ENCODE measurements around the gene KCNJ3.

KCNJ3 gene

GRCh38 chr2:154707994-154708575 lies 9.6 kb downstream of the KCNJ3 start:
- no peak for DNase-seq

GRCh38 chr2:154709215-154709614 lies 10.7 kb downstream of the KCNJ3 start:
- no peak for DNase-seq

GRCh38 chr2:154710078-154710477 lies 11.6 kb downstream of the KCNJ3 start:
- DNase-seq = no peak

GRCh38 chr2:154710685-154711084 lies 12.2 kb downstream of the KCNJ3 start:
- DNase-seq = no peak

- DNase-seq = no peak
These were observed 15.2 kb downstream of the KCNJ3 start for GRCh38 chr2:154713675-154714074.

GRCh38 chr2:154720651-154721050 lies 22.2 kb downstream of the KCNJ3 start:
- no peak for DNase-seq

GRCh38 chr2:154724194-154724797 lies 25.8 kb downstream of the KCNJ3 start:
- DNase-seq = no peak

- no peak for DNase-seq
These were observed 41.9 kb downstream of the KCNJ3 start for GRCh38 chr2:154740361-154740760.

GRCh38 chr2:154758871-154759270 lies 60.4 kb downstream of the KCNJ3 start:
- no peak for DNase-seq

- DNase-seq = no peak
These were observed 64.1 kb downstream of the KCNJ3 start for GRCh38 chr2:154762638-154763037.

- no peak for DNase-seq
These were observed 73.3 kb downstream of the KCNJ3 start for GRCh38 chr2:154771664-154772284.

GRCh38 chr2:154776825-154777224 lies 78.3 kb downstream of the KCNJ3 start:
- DNase-seq = no peak

- no peak for DNase-seq
These were observed 95.9 kb downstream of the KCNJ3 start for GRCh38 chr2:154794406-154794805.

- DNase-seq = no peak
These were observed 97.2 kb downstream of the KCNJ3 start for GRCh38 chr2:154795651-154796050.

GRCh38 chr2:154804451-154804850 lies 106.0 kb downstream of the KCNJ3 start:
- DNase-seq = no peak

- DNase-seq = no peak
These were observed 115.1 kb downstream of the KCNJ3 start for GRCh38 chr2:154813636-154814035.

GRCh38 chr2:154814856-154815255 lies 116.4 kb downstream of the KCNJ3 start:
- no peak for DNase-seq

GRCh38 chr2:154825358-154825757 lies 126.9 kb downstream of the KCNJ3 start:
- no peak for DNase-seq

- no peak for DNase-seq
These were observed 128.3 kb downstream of the KCNJ3 start for GRCh38 chr2:154826827-154827226.

GRCh38 chr2:154827286-154827685 lies 128.8 kb downstream of the KCNJ3 start:
- no peak for DNase-seq

GRCh38 chr2:154832711-154833110 lies 134.2 kb downstream of the KCNJ3 start:
- DNase-seq = no peak

- DNase-seq = no peak
These were observed 138.1 kb downstream of the KCNJ3 start for GRCh38 chr2:154836632-154837031.

GRCh38 chr2:154837035-154837434 lies 138.5 kb downstream of the KCNJ3 start:
- no peak for DNase-seq

- DNase-seq = no peak
These were observed 146.0 kb downstream of the KCNJ3 start for GRCh38 chr2:154844513-154844912.

GRCh38 chr2:154846842-154847241 lies 148.3 kb downstream of the KCNJ3 start:
- DNase-seq = no peak

Data from SIG-M5 (cell line).